Fibroblast of lung (primary cell): ENCODE data around the gene MRPL4. TPM values are rescaled to one million over a fixed set of nuclear protein-coding genes. Genes with fewer than 3 reads are reported as not detected.

Source experiments
- DNase-seq, 2 donors: peaks; one replicate each; pipeline versions ENCODE4 v3.0.0 to v3.0.0-alpha.2; 2010; ENCODE audit warnings: low read depth in 2 of 2
- H2AFZ ChIP-seq: 2 replicates; pipeline ENCODE4 v1.5.1; 2012; ENCODE audit warnings: low read length, control low read depth, inconsistent platforms
- H3K27ac ChIP-seq: 2 replicates; pipeline ENCODE4 v1.5.1; 2011; ENCODE audit warnings: low read length, control low read depth; ENCODE audit not compliant: insufficient read depth
- H3K27me3 ChIP-seq: 2 replicates; pipeline ENCODE4 v1.5.1; 2011; ENCODE audit warnings: mild to moderate bottlenecking, low read length; ENCODE audit not compliant: control insufficient read depth, insufficient read depth
- H3K36me3 ChIP-seq: 2 replicates; pipeline ENCODE4 v1.5.1; 2011; ENCODE audit warnings: low read length; ENCODE audit not compliant: control insufficient read depth, insufficient read depth
- H3K4me1 ChIP-seq: 2 replicates; pipeline ENCODE4 v1.5.1; 2011; ENCODE audit warnings: low read length; ENCODE audit not compliant: control insufficient read depth, insufficient read depth; ENCODE audit errors: extremely low read depth
- H3K4me2 ChIP-seq: 2 replicates; pipeline ENCODE4 v1.5.1; 2011; ENCODE audit warnings: low read length, control low read depth; ENCODE audit not compliant: insufficient read depth; ENCODE audit errors: extremely low read depth
- H3K4me3 ChIP-seq, 4 experiments: fragments of 200-600 bp in 1 of 4; sonication (generic) in 1 of 4; replicated peaks in 1 of 4; 2 replicates each; pipeline ENCODE4 v1.5.1; 2011 to 2016; ENCODE audit warnings: low read length in 4 of 4, low read depth in 3 of 4, mild to moderate bottlenecking in 3 of 4, control low read depth in 2 of 4, inconsistent platforms in 1 of 4, mixed read lengths in 1 of 4; ENCODE audit not compliant: insufficient read depth in 1 of 4; ENCODE audit errors: control extremely low read depth in 1 of 4
- H3K79me2 ChIP-seq: 2 replicates; pipeline ENCODE4 v1.5.1; 2012; ENCODE audit warnings: mild to moderate bottlenecking, low read length, inconsistent platforms; ENCODE audit not compliant: control insufficient read depth, insufficient read depth
- H3K9ac ChIP-seq: 2 replicates; pipeline ENCODE4 v1.5.1; 2011; ENCODE audit warnings: mild to moderate bottlenecking, low read length, control low read depth; ENCODE audit not compliant: insufficient read depth
- H3K9me3 ChIP-seq: 2 replicates; pipeline ENCODE4 v1.5.1; 2012; ENCODE audit warnings: low read depth, low read length; ENCODE audit not compliant: control insufficient read depth, insufficient read depth
- H4K20me1 ChIP-seq: 2 replicates; pipeline ENCODE4 v1.5.1; 2011; ENCODE audit warnings: low read length; ENCODE audit not compliant: control insufficient read depth, insufficient read depth; ENCODE audit errors: extremely low read depth
- CTCF ChIP-seq, 2 donors: IDR thresholded peaks in 1 of 2; conservative IDR thresholded peaks in 1 of 2; 1 replicate in 1 of 2; 2 replicates in 1 of 2; pipeline ENCODE4 v1.5.1; 2011 to 2012; ENCODE audit warnings: low read length in 2 of 2, control low read depth in 1 of 2, inconsistent platforms in 1 of 2, low read depth in 1 of 2, mild to moderate bottlenecking in 1 of 2
- EZH2 ChIP-seq: IDR thresholded peaks from 2 replicates; pipeline ENCODE4 v1.5.1; 2012; ENCODE audit warnings: low read length, control low read depth, mild to moderate bottlenecking; ENCODE audit errors: missing control alignments
- polyA plus RNA-seq, 2 donors: library from polyadenylated mRNA; depleted of rRNA in 1 of 2; stranded (reverse) in 1 of 2; unstranded in 1 of 2; fragments of >200 nt; gene quantifications; 2 replicates each; pipeline ENCODE4 v1.2.1, GENCODE V29; 2011 to 2012; ENCODE audit warnings: missing spikeins in 1 of 2
- total RNA-seq: library from RNA; depleted of rRNA; stranded (reverse); fragments of >200 nt; gene quantifications from 2 replicates; pipeline ENCODE4 v1.2.1, GENCODE V29; 2014

MRPL4 gene
- total and polyA plus RNA-seq, 2 donors (not counting 1 experiment from before 2014, with no cell fraction given), result 17.2 to 25.7 TPM

DNA sequence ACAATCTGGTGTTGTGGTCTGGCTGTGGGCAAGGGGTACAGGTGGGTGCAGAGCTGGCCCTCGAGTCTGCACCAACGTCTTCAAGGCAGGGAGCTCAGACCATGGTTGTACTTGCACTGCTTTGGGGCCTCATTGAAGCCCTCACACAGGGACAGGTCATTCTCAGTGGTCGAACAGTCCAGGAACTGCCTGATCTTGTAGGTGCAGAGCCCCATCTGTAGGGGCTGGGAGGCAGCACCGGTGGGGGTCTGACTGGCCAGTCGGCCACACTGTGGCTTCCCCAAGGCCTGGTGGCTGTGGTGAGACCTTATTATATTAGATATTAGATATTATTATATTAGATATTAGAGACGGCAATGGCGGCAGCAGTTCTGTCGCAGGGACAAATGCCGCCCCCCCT lies 34.9 kb upstream of the MRPL4 start:
- H3K79me2 ChIP-seq, result no peaks in the 10 kb centered on the region
- H3K27ac ChIP-seq, result no peak overlapping the region
- H3K9me3 ChIP-seq, result no peaks in the 10 kb centered on the region
- no peaks in the 10 kb centered on the region for H4K20me1 ChIP-seq
- H3K4me3 ChIP-seq, result no peak overlapping the region
- no peaks in the 10 kb centered on the region for H3K36me3 ChIP-seq
- no peaks in the 10 kb centered on the region for H3K4me1 ChIP-seq
- no peak overlapping the region for H2AFZ ChIP-seq
- TF ChIP-seq EZH2 (no peak), CTCF (conservative IDR thresholded peaks at IDR 0.05 in 1 of 2, IDR thresholded peaks at IDR 0.05 in 1 of 2; ENCODE audit: low read depth in 1 of 2, low read length in 2 of 2) (no peak)
- H3K4me2 ChIP-seq, result no peak overlapping the region
- no peak overlapping the region for H3K9ac ChIP-seq
- no peaks in the 10 kb centered on the region for H3K27me3 ChIP-seq
- DNase-seq, result no peak

- Histone ChIP-seq H3K4me3 (no peak overlapping the region), H4K20me1 (no peaks in the 10 kb centered on the region), H3K27ac (no peak overlapping the region), H3K9me3 (no peaks in the 10 kb centered on the region), H3K36me3 (peaks cover 10% of the 10 kb centered on the region), H3K9ac (no peak overlapping the region), H3K4me1 (no peaks in the 10 kb centered on the region), H2AFZ (no peak overlapping the region), H3K79me2 (peaks cover 12% of the 10 kb centered on the region), H3K4me2 (no peak overlapping the region), H3K27me3 (no peaks in the 10 kb centered on the region)
- DNase-seq, result peak; percentile 44 to 64
- TF ChIP-seq CTCF (conservative IDR thresholded peaks at IDR 0.05 in 1 of 2, IDR thresholded peaks at IDR 0.05 in 1 of 2; ENCODE audit: low read depth in 1 of 2, low read length in 2 of 2) (peak; percentile 52 to 56), EZH2 (no peak)
Observed at GRCh38 chr19:10219678-10220077, 32.3 kb upstream of the MRPL4 start.

DNA sequence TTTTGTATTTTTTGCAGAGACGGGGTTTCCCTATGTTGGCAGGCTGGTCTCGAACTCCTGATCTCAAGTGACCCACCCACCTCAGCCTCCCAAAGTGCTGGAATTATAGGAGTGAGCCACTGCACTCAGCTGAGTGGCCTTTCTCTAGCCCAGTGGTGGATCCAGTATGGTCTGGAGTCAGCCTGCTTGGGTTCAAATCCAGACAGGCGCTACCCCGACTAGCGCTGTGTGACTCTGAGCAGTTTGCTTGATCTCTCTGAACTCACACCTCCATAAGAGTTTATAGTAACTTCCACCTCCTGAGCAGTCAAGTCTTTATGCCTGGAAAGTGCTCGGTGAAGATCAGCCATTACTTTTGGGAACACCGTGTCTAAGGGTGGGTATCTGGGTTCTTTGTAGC lies 31.3 kb upstream of the MRPL4 start:
- peaks cover 14% of the 10 kb centered on the region for H3K79me2 ChIP-seq
- H2AFZ ChIP-seq, result no peak overlapping the region
- H3K9me3 ChIP-seq, result no peaks in the 10 kb centered on the region
- peaks cover 10% of the 10 kb centered on the region for H3K36me3 ChIP-seq
- no peak overlapping the region for H3K9ac ChIP-seq
- H4K20me1 ChIP-seq, result no peaks in the 10 kb centered on the region
- DNase-seq, result no peak
- no peak overlapping the region for H3K4me3 ChIP-seq
- no peaks in the 10 kb centered on the region for H3K4me1 ChIP-seq
- no peak overlapping the region for H3K4me2 ChIP-seq
- TF ChIP-seq EZH2 (no peak), CTCF (conservative IDR thresholded peaks at IDR 0.05 in 1 of 2, IDR thresholded peaks at IDR 0.05 in 1 of 2; ENCODE audit: low read depth in 1 of 2, low read length in 2 of 2) (no peak)
- no peaks in the 10 kb centered on the region for H3K27me3 ChIP-seq
- H3K27ac ChIP-seq, result no peak overlapping the region
